ENCODE measurements around the gene RSL1D1. TPM values are rescaled to one million over a fixed set of nuclear protein-coding genes. Genes with fewer than 3 reads are reported as not detected.

The RSL1D1 gene
- total and polyA plus RNA-seq, 10 of the 15 experiments (the other 5 are each of a cell fraction or from before 2014, with no cell fraction given) = 106 to 535 (median 304) TPM

DNA sequence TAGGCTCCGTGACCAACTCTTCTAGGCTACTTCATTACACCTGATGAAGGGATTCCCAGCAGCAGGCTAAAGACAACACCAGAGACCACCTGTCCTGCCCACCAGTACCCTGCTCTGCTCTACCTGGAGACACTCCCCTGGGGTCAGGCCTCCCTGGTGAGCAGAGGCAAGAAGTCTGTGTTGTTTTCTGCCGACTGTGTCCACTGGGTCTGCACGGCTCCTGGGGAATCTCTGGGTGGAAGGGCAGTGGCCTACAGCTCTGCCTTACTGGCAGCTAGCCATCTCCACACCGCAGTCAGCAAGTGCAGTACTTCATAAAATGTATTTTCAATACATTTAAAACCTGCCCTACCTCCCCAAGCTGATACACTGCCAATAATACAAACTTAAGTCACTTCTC lies 6.8 kb downstream of the RSL1D1 start:
- TF ChIP-seq NFYA (IDR thresholded peaks at IDR 0.05; ENCODE audit: borderline replicate concordance, low read depth, low read length) (no peak), POLR2AphosphoS5 (IDR thresholded peaks at IDR 0.05; ENCODE audit: low read length) (peak; percentile 20; the same call in 1 of the 2 replicates), ZNF24 (IDR thresholded peaks at IDR 0.05) (no peak), CEBPB (IDR thresholded peaks at IDR 0.05; ENCODE audit: borderline replicate concordance in 1 of 2, low read depth in 2 of 2, low read length in 2 of 2) (no peak)
- H2AFZ ChIP-seq (ENCODE audit: control insufficient read depth, low read depth, low read length) = no peak overlapping the region
- ChIA-PET CTCF (interaction anchor here (2.3 kb wide), 1 partner anchor 223 kb away, joined by 9 read pairs; no protein-coding TSS in a partner anchor), RAD21 (ENCODE audit: unreplicated experiment) (no interaction called here), SMC1A (ENCODE audit: uncharacterized antibody, unreplicated experiment) (no interaction called here), POLR2A (interaction anchor here (0.5 kb wide), 1 partner anchor 237 kb away, joined by 3 read pairs; no protein-coding TSS in a partner anchor)
- H3K9ac ChIP-seq (ENCODE audit: control insufficient read depth, insufficient read depth, low read length) = no peak overlapping the region
- H4K20me1 ChIP-seq (ENCODE audit: control insufficient read depth, insufficient read depth) = no peaks in the 10 kb centered on the region
- 93% methylated on average over 4 of the region's 4 CpGs for WGBS (ENCODE audit: insufficient coverage, insufficient replicate concordance, low lambda C conversion rate, missing lambda C conversion rate)
- in situ Hi-C loops (cut with MboI) (no loop called here), intact Hi-C loops (cut with micrococcal nuclease; ENCODE audit: unreplicated experiment) (no loop called here)
- no peak overlapping the region for H3K4me2 ChIP-seq (ENCODE audit: control insufficient read depth, insufficient read depth)
- H3K4me1 ChIP-seq (ENCODE audit: control insufficient read depth, insufficient read depth, low read length) = no peaks in the 10 kb centered on the region; the same call in 1 of the 2 replicates
- ATAC-seq (no peak; the same call in 1 of the 3 replicates), DNase-seq (ENCODE audit: low read depth, low spot score) (no peak), FAIRE-seq (no peak)
- H3K36me3 ChIP-seq (ENCODE audit: control insufficient read depth in 2 of 2, insufficient read depth in 2 of 2, low read length in 1 of 2) = peaks cover 20 to 50% of the 10 kb centered on the region in 2 experiments
- no peak overlapping the region for H3K4me3 ChIP-seq
- peaks cover 25% of the 10 kb centered on the region for H3K79me2 ChIP-seq (ENCODE audit: control insufficient read depth, insufficient read depth, low read length)
- no peak overlapping the region for H3K27ac ChIP-seq (ENCODE audit: control insufficient read depth, insufficient read depth)
- no peaks in the 10 kb centered on the region for H3K9me3 ChIP-seq (replicated peaks; ENCODE audit: control insufficient read depth, insufficient read depth, low read length)
- no peaks in the 10 kb centered on the region for H3K27me3 ChIP-seq (replicated peaks in 1 of 2; ENCODE audit: control insufficient read depth in 2 of 2, insufficient read depth in 2 of 2, low read length in 1 of 2)
- BruUV-seq (replicated peaks) = no TSS peak

DNA sequence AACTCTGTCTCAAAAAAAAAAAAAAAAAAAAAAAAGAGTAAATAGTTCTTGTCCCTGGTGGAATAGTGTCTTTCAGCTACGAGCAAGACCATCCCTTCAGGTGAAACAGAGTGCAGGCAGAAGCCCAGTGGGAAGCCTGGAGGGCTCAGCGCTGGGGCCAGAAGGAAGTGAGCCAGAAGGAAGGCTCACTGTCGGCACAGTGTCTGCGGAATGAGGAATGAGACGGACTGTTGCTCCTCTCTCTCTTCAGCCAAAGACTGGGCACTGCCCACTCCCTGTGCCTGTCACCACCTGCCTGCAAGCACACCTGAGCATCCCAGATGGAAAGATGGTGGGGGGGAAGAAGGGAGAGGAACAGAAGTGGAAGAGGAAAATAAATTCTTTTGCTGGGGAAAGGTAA lies 7.5 kb downstream of the RSL1D1 start:
- Histone ChIP-seq H3K9me3 (replicated peaks; ENCODE audit: control insufficient read depth, insufficient read depth, low read length) (no peaks in the 10 kb centered on the region), H3K27me3 (replicated peaks in 1 of 2; ENCODE audit: control insufficient read depth in 2 of 2, insufficient read depth in 2 of 2, low read length in 1 of 2) (no peaks in the 10 kb centered on the region), H3K27ac (ENCODE audit: control insufficient read depth, insufficient read depth) (no peak overlapping the region), H2AFZ (ENCODE audit: control insufficient read depth, low read depth, low read length) (no peak overlapping the region), H3K4me2 (ENCODE audit: control insufficient read depth, insufficient read depth) (no peak overlapping the region), H4K20me1 (ENCODE audit: control insufficient read depth, insufficient read depth) (no peaks in the 10 kb centered on the region), H3K4me3 (no peak overlapping the region), H3K36me3 (ENCODE audit: control insufficient read depth in 2 of 2, insufficient read depth in 2 of 2, low read length in 1 of 2) (peaks cover 18 to 47% of the 10 kb centered on the region in 2 experiments), H3K9ac (ENCODE audit: control insufficient read depth, insufficient read depth, low read length) (no peak overlapping the region), H3K4me1 (ENCODE audit: control insufficient read depth, insufficient read depth, low read length) (no peaks in the 10 kb centered on the region; the same call in 1 of the 2 replicates), H3K79me2 (ENCODE audit: control insufficient read depth, insufficient read depth, low read length) (peaks cover 19% of the 10 kb centered on the region)
- RAD21 ChIA-PET (ENCODE audit: unreplicated experiment) = no interaction called here
- FAIRE-seq (no peak), DNase-seq (ENCODE audit: low read depth, low spot score) (no peak), ATAC-seq (no peak)
- WGBS (ENCODE audit: insufficient coverage, insufficient replicate concordance, low lambda C conversion rate, missing lambda C conversion rate) = 100% methylated on average over 5 of the region's 5 CpGs
- SMC1A ChIA-PET (ENCODE audit: uncharacterized antibody, unreplicated experiment) = no interaction called here
- intact Hi-C loops (cut with micrococcal nuclease; ENCODE audit: unreplicated experiment) (no loop called here), in situ Hi-C loops (cut with MboI) (no loop called here)
- TF ChIP-seq RCOR1 (conservative IDR thresholded peaks at IDR 0.05; ENCODE audit: low read depth, low read length) (no peak), MTA3 (IDR thresholded peaks at IDR 0.05; ENCODE audit: borderline replicate concordance, low read length) (no peak), CBFB (IDR thresholded peaks at IDR 0.05; ENCODE audit: low read depth) (no peak)
- no TSS peak for BruUV-seq (replicated peaks)
- CTCF ChIA-PET = interaction anchor here (0.5 to 2.3 kb wide), 2 partner anchors 15 to 224 kb away, joined by 3 to 9 read pairs; no protein-coding TSS in a partner anchor
- POLR2A ChIA-PET = interaction anchor here (0.6 to 1.1 kb wide), 4 partner anchors 31 to 219 kb away, joined by 3 to 10 read pairs (median 4); partner anchors contain the start of gene ZC3H7A

Data from GM12878 (cell line).